Vagina (tissue), 2 donors: ENCODE measurements around the gene PDLIM1. TPM values are rescaled to one million over a fixed set of nuclear protein-coding genes. Genes with fewer than 3 reads are reported as not detected.

Source experiments
- DNase-seq, 2 donors: peaks; one replicate each; pipeline ENCODE4 v3.0.0-alpha.2; 2017; ENCODE audit errors: extremely low spot score in 2 of 2
- H3K27ac ChIP-seq: fragments of 200-600 bp; sonication (generic); one replicate; pipeline ENCODE4 v1.5.1; 2019
- H3K27me3 ChIP-seq: fragments of 200-600 bp; sonication (generic); one replicate; pipeline ENCODE4 v1.5.1; 2019
- H3K36me3 ChIP-seq, 2 donors: fragments of 200-600 bp; sonication (generic); one replicate each; pipeline ENCODE4 v1.5.1; 2017 to 2019
- H3K4me1 ChIP-seq: fragments of 200-600 bp; sonication (generic); one replicate; pipeline ENCODE4 v1.5.1; 2019
- H3K4me3 ChIP-seq, 2 donors: fragments of 200-600 bp; sonication (generic); 1 replicate in 1 of 2; 2 replicates in 1 of 2; pipeline ENCODE4 v1.5.1; 2016 to 2019
- H3K9me3 ChIP-seq: fragments of 200-600 bp; sonication (generic); one replicate; pipeline ENCODE4 v1.5.1; 2019
- POLR2A ChIP-seq, 2 donors: fragments of 450-650 bp; IDR thresholded peaks; one replicate each; pipeline ENCODE4 v1.6.1; 2017; ENCODE audit warnings: antibody characterized with exemption in 2 of 2, mild to moderate bottlenecking in 2 of 2, moderate library complexity in 2 of 2
- POLR2AphosphoS5 ChIP-seq, 2 donors: sonication (generic); formaldehyde crosslinking; IDR thresholded peaks; one replicate each; pipeline ENCODE4 v1.9.0; 2017; ENCODE audit warnings: antibody characterized with exemption in 2 of 2, mild to moderate bottlenecking in 2 of 2, low read depth in 1 of 2; ENCODE audit not compliant: insufficient read depth in 1 of 2
- intact Hi-C: fragments of 100-400 bp; cut with DNase I; formaldehyde crosslinking; loops from one replicate; pipeline ENCODE4 v1.15.1; 2023
- total RNA-seq: library from RNA; depleted of rRNA; stranded (reverse); fragments of >200 nt; gene quantifications from one replicate; pipeline ENCODE4 v1.2.3, GENCODE V29; 2016
- TF ChIP-seq, protein P1 (sequence below), 3 experiments: fragments of 450-650 bp in 2 of 3; fragments of 200-600 bp in 1 of 3; sonication (generic) in 1 of 3; IDR thresholded peaks; one replicate each; pipeline ENCODE4 v1.5.1; 2017 to 2019; ENCODE audit warnings: antibody characterized with exemption in 3 of 3, mild to moderate bottlenecking in 2 of 3, moderate library complexity in 2 of 3

The PDLIM1 gene
- total RNA-seq, 1 donor from 2014 or later: 181 TPM

- no peak overlapping the region for H3K4me3 ChIP-seq
- peaks cover 18% of the 10 kb centered on the region for H3K4me1 ChIP-seq
- H3K36me3 ChIP-seq: no peaks in the 10 kb centered on the region
- DNase-seq: no peak
- H3K9me3 ChIP-seq: no peaks in the 10 kb centered on the region
- TF ChIP-seq POLR2AphosphoS5 (IDR thresholded peaks at IDR 0.05; ENCODE audit: insufficient read depth in 1 of 2, low read depth in 1 of 2) (no peak), POLR2A (IDR thresholded peaks at IDR 0.05) (no peak)
- TF ChIP-seq, protein P1, sequence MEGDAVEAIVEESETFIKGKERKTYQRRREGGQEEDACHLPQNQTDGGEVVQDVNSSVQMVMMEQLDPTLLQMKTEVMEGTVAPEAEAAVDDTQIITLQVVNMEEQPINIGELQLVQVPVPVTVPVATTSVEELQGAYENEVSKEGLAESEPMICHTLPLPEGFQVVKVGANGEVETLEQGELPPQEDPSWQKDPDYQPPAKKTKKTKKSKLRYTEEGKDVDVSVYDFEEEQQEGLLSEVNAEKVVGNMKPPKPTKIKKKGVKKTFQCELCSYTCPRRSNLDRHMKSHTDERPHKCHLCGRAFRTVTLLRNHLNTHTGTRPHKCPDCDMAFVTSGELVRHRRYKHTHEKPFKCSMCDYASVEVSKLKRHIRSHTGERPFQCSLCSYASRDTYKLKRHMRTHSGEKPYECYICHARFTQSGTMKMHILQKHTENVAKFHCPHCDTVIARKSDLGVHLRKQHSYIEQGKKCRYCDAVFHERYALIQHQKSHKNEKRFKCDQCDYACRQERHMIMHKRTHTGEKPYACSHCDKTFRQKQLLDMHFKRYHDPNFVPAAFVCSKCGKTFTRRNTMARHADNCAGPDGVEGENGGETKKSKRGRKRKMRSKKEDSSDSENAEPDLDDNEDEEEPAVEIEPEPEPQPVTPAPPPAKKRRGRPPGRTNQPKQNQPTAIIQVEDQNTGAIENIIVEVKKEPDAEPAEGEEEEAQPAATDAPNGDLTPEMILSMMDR (IDR thresholded peaks at IDR 0.05): no peak
- no peaks in the 10 kb centered on the region for H3K27me3 ChIP-seq
- H3K27ac ChIP-seq: no peak overlapping the region
- intact Hi-C loops: no loop called here
These were observed 40.9 kb upstream of the PDLIM1 start for GRCh38 chr10:95331596-95332130.

- no peak overlapping the region for H3K27ac ChIP-seq
- H3K9me3 ChIP-seq: no peaks in the 10 kb centered on the region
- no peak for DNase-seq
- no peak overlapping the region for H3K4me3 ChIP-seq
- TF ChIP-seq POLR2A (IDR thresholded peaks at IDR 0.05) (no peak), POLR2AphosphoS5 (IDR thresholded peaks at IDR 0.05; ENCODE audit: insufficient read depth in 1 of 2, low read depth in 1 of 2) (no peak)
- TF ChIP-seq, protein P1 (IDR thresholded peaks at IDR 0.05): no peak
- peaks cover 18% of the 10 kb centered on the region for H3K4me1 ChIP-seq
- H3K27me3 ChIP-seq: no peaks in the 10 kb centered on the region
- intact Hi-C loops: no loop called here
- H3K36me3 ChIP-seq: no peaks in the 10 kb centered on the region
These were observed 40.2 kb upstream of the PDLIM1 start for GRCh38 chr10:95330966-95331453.

DNA sequence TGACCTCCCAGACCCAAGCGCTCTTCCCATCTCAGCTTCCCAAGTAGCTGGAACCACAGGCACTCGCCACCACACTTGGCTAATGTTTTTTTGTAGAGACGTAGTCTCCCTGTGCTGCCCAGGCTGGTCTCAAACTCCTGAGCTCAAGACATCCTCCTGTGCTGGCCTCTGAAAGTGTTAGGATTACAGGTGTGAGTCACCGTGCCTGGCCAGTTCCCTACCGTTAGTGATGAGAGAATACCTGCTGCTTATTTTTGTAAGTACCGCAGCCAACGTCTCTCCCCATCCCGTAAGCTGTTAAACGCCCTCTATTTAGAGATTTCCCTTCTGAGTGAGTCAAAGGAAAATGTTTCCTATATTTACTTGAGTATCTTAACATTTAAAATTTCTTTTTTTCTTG, 38.5 kb upstream of the PDLIM1 start:
- TF ChIP-seq POLR2A (IDR thresholded peaks at IDR 0.05): no peak
- TF ChIP-seq, protein P1 (IDR thresholded peaks at IDR 0.05): no peak
- no peak for TF ChIP-seq POLR2AphosphoS5 (IDR thresholded peaks at IDR 0.05; ENCODE audit: insufficient read depth in 1 of 2, low read depth in 1 of 2)
- Histone ChIP-seq H3K4me3 (no peak overlapping the region), H3K9me3 (no peaks in the 10 kb centered on the region), H3K27me3 (no peaks in the 10 kb centered on the region), H3K27ac (no peak overlapping the region), H3K36me3 (no peaks in the 10 kb centered on the region), H3K4me1 (peaks cover 4% of the 10 kb centered on the region)
- intact Hi-C loops: no loop called here
- DNase-seq: no peak

DNA sequence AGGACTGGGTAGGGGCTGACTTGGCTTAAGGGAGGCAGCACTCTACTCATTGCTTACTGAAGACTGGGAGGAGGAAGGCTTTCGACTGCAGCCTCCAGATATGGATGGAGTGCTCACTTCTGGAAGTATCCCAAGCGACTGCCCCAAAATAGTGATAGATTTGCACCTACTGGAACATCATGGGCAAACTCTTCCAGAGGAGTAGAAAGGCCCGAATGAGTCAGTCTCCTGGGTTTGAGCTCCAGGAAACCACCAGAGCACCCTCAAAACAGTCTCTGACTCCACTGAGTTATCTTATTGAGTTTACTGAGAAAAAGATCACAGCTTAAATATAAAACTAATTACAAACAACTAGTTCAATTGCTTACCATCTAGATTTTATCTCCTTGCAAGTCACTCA, 37.2 kb upstream of the PDLIM1 start:
- Histone ChIP-seq H3K36me3 (no peaks in the 10 kb centered on the region), H3K4me3 (no peak overlapping the region), H3K27me3 (no peaks in the 10 kb centered on the region), H3K9me3 (no peaks in the 10 kb centered on the region), H3K27ac (no peak overlapping the region), H3K4me1 (no peaks in the 10 kb centered on the region)
- intact Hi-C loops: no loop called here
- no peak for DNase-seq
- TF ChIP-seq POLR2A (IDR thresholded peaks at IDR 0.05) (no peak), POLR2AphosphoS5 (IDR thresholded peaks at IDR 0.05; ENCODE audit: insufficient read depth in 1 of 2, low read depth in 1 of 2) (no peak)
- TF ChIP-seq, protein P1 (IDR thresholded peaks at IDR 0.05): no peak

- H3K36me3 ChIP-seq: no peaks in the 10 kb centered on the region
- intact Hi-C loops: no loop called here
- DNase-seq: no peak
- TF ChIP-seq, protein P1 (IDR thresholded peaks at IDR 0.05): no peak
- no peak for TF ChIP-seq POLR2A (IDR thresholded peaks at IDR 0.05)
- no peak for TF ChIP-seq POLR2AphosphoS5 (IDR thresholded peaks at IDR 0.05; ENCODE audit: insufficient read depth in 1 of 2, low read depth in 1 of 2)
- no peak overlapping the region for H3K27ac ChIP-seq
- H3K27me3 ChIP-seq: no peaks in the 10 kb centered on the region
- no peaks in the 10 kb centered on the region for H3K4me1 ChIP-seq
- H3K9me3 ChIP-seq: no peaks in the 10 kb centered on the region
- H3K4me3 ChIP-seq: no peak overlapping the region
These were observed 36.6 kb upstream of the PDLIM1 start for GRCh38 chr10:95327367-95327766.
